Effector CD4-positive, alpha-beta T cell (primary cell): Measurements from ENCODE around the gene RPS6KC1.

Experiments
- DNase-seq: peaks from one replicate; pipeline ENCODE4 v3.0.0-alpha.2; 2020

RPS6KC1 gene

GRCh38 chr1:213245260-213245910 lies 194.3 kb downstream of the RPS6KC1 start:
- no peak for DNase-seq

- DNase-seq = no peak
These were observed 196.0 kb downstream of the RPS6KC1 start for GRCh38 chr1:213247038-213247437.

- DNase-seq = no peak
These were observed 198.4 kb downstream of the RPS6KC1 start for GRCh38 chr1:213249395-213249794.

GRCh38 chr1:213250041-213250440 lies 199.0 kb downstream of the RPS6KC1 start:
- DNase-seq = no peak

- DNase-seq = no peak
These were observed 199.4 kb downstream of the RPS6KC1 start for GRCh38 chr1:213250446-213250845.

GRCh38 chr1:213251972-213252371 lies 200.9 kb downstream of the RPS6KC1 start:
- DNase-seq = no peak

GRCh38 chr1:213256438-213257087 lies 205.5 kb downstream of the RPS6KC1 start:
- no peak for DNase-seq

- no peak for DNase-seq
These were observed 209.5 kb downstream of the RPS6KC1 start for GRCh38 chr1:213260311-213261075.

GRCh38 chr1:213264531-213264930 lies 213.5 kb downstream of the RPS6KC1 start:
- DNase-seq = no peak

GRCh38 chr1:213266983-213267772 lies 216.1 kb downstream of the RPS6KC1 start:
- no peak for DNase-seq

- DNase-seq = no peak
These were observed 217.2 kb downstream of the RPS6KC1 start for GRCh38 chr1:213268221-213268620.

- no peak for DNase-seq
These were observed 218.8 kb downstream of the RPS6KC1 start for GRCh38 chr1:213269829-213270228.

GRCh38 chr1:213273546-213273945 lies 222.5 kb downstream of the RPS6KC1 start:
- DNase-seq = no peak

- no peak for DNase-seq
These were observed 223.1 kb downstream of the RPS6KC1 start for GRCh38 chr1:213274140-213274539.

GRCh38 chr1:213275293-213275692 lies 224.3 kb downstream of the RPS6KC1 start:
- no peak for DNase-seq

- no peak for DNase-seq
These were observed 225.2 kb downstream of the RPS6KC1 start for GRCh38 chr1:213276236-213276635.

- no peak for DNase-seq
These were observed 226.0 kb downstream of the RPS6KC1 start for GRCh38 chr1:213277036-213277435.

- no peak for DNase-seq
These were observed 228.4 kb downstream of the RPS6KC1 start for GRCh38 chr1:213279410-213279809.

GRCh38 chr1:213281640-213282301 lies 230.7 kb downstream of the RPS6KC1 start:
- DNase-seq = no peak

- DNase-seq = no peak
These were observed 233.6 kb downstream of the RPS6KC1 start for GRCh38 chr1:213284626-213285025.

- no peak for DNase-seq
These were observed 235.2 kb downstream of the RPS6KC1 start for GRCh38 chr1:213286235-213286634.

- DNase-seq = no peak
These were observed 236.9 kb downstream of the RPS6KC1 start for GRCh38 chr1:213287987-213288386.

GRCh38 chr1:213291526-213291925 lies 240.5 kb downstream of the RPS6KC1 start:
- no peak for DNase-seq
